ENCODE measurements around the gene SORT1. TPM values are rescaled to one million over a fixed set of nuclear protein-coding genes. Genes with fewer than 3 reads are reported as not detected.

The SORT1 gene
- polyA plus RNA-seq, 3 donors, result 21.3 to 41.1 (median 35.3) TPM

- no peak overlapping the region for H2AFZ ChIP-seq (ENCODE audit: insufficient read depth, low read depth, low read length, poor library complexity, severe bottlenecking)
- no peak overlapping the region for H3K27ac Mint-ChIP-seq
- no peak overlapping the region for H3K4me3 ChIP-seq (replicated peaks in 1 of 3; ENCODE audit: low read depth in 2 of 3, low read length in 3 of 3)
- H3K79me2 ChIP-seq (ENCODE audit: insufficient read depth, low read length), result no peaks in the 10 kb centered on the region
- intact Hi-C loops (cut with micrococcal nuclease), result no loop called here
- no peak overlapping the region for H3K27ac ChIP-seq (ENCODE audit: low read depth in 1 of 2, low read length in 2 of 2)
- no peak overlapping the region for H3K4me2 ChIP-seq (replicated peaks; ENCODE audit: extremely low read depth, low read length, poor library complexity, severe bottlenecking)
- H4K20me1 ChIP-seq (ENCODE audit: insufficient read depth, low read length), result no peaks in the 10 kb centered on the region
- no peak for DNase-seq
- no peak overlapping the region for H3K9ac ChIP-seq (ENCODE audit: insufficient read depth, low read length, poor library complexity, severe bottlenecking)
- H3K9me3 ChIP-seq (replicated peaks in 1 of 2; ENCODE audit: control insufficient read depth in 1 of 2, insufficient read depth in 1 of 2, low read length in 2 of 2), result no peaks in the 10 kb centered on the region
- peaks cover 87 to 97% of the 10 kb centered on the region in 2 donors for H3K36me3 Mint-ChIP-seq
- H3K27me3 Mint-ChIP-seq (ENCODE audit: low read depth in 3 of 3), result peaks cover 0 to 6% (median 6%) of the 10 kb centered on the region in 3 donors
- no peak for TF ChIP-seq CTCF (IDR thresholded peaks at IDR 0.05)
- H3K4me1 ChIP-seq (ENCODE audit: control insufficient read depth in 1 of 2, insufficient read depth in 2 of 2, low read length in 2 of 2), result peaks cover 8 to 14% of the 10 kb centered on the region in 2 donors
- peaks cover 76 to 99% of the 10 kb centered on the region in 2 donors for H3K36me3 ChIP-seq (replicated peaks in 1 of 2; ENCODE audit: control insufficient read depth in 1 of 2, insufficient read depth in 2 of 2, low read length in 2 of 2)
- peaks cover 15% of the 10 kb centered on the region for H3K4me1 Mint-ChIP-seq
- no CpG with 5 or more reads among the region's 1 CpG for WGBS (ENCODE audit: insufficient coverage)
- no peaks in the 10 kb centered on the region for H3K27me3 ChIP-seq (ENCODE audit: control insufficient read depth in 2 of 2, insufficient read depth in 2 of 2, low read length in 2 of 2)
- no peak overlapping the region for H3K4me3 Mint-ChIP-seq
- H3K9me3 Mint-ChIP-seq, result peaks cover 0 to 4% (median 0%) of the 10 kb centered on the region in 7 donors
Observed at GRCh38 chr1:109314795-109315194, 82.9 kb downstream of the SORT1 start.

GRCh38 chr1:109312978-109313775 is 84.5 kb downstream of the SORT1 start:
- TF ChIP-seq CTCF (IDR thresholded peaks at IDR 0.05), result no peak
- intact Hi-C loops (cut with micrococcal nuclease), result no loop called here
- Mint-ChIP-seq H3K27me3 (ENCODE audit: low read depth in 3 of 3) (peaks cover 0 to 8% (median 2%) of the 10 kb centered on the region in 3 donors), H3K4me3 (no peak overlapping the region), H3K27ac (peak overlapping the region in 5 of 7 donors; percentile 7 to 80 (median 47)), H3K4me1 (peaks cover 26% of the 10 kb centered on the region), H3K9me3 (peaks cover 0 to 4% (median 0%) of the 10 kb centered on the region in 7 donors), H3K36me3 (peaks cover 81 to 92% of the 10 kb centered on the region in 2 donors)
- H3K4me1 ChIP-seq (ENCODE audit: control insufficient read depth in 1 of 2, insufficient read depth in 2 of 2, low read length in 2 of 2), result peaks cover 11 to 21% of the 10 kb centered on the region in 2 donors
- no peak overlapping the region for H3K4me3 ChIP-seq (replicated peaks in 1 of 3; ENCODE audit: low read depth in 2 of 3, low read length in 3 of 3)
- 47% methylated on average over 8 of the region's 12 CpGs for WGBS (ENCODE audit: insufficient coverage)
- H3K4me2 ChIP-seq (replicated peaks; ENCODE audit: extremely low read depth, low read length, poor library complexity, severe bottlenecking), result no peak overlapping the region
- DNase-seq, result peak; percentile 13 to 23 (median 18)
- no peak overlapping the region for H3K9ac ChIP-seq (ENCODE audit: insufficient read depth, low read length, poor library complexity, severe bottlenecking)
- peaks cover 60 to 87% of the 10 kb centered on the region in 2 donors for H3K36me3 ChIP-seq (replicated peaks in 1 of 2; ENCODE audit: control insufficient read depth in 1 of 2, insufficient read depth in 2 of 2, low read length in 2 of 2)
- no peak overlapping the region for H2AFZ ChIP-seq (ENCODE audit: insufficient read depth, low read depth, low read length, poor library complexity, severe bottlenecking)
- H3K9me3 ChIP-seq (replicated peaks in 1 of 2; ENCODE audit: control insufficient read depth in 1 of 2, insufficient read depth in 1 of 2, low read length in 2 of 2), result no peaks in the 10 kb centered on the region
- no peaks in the 10 kb centered on the region for H4K20me1 ChIP-seq (ENCODE audit: insufficient read depth, low read length)
- no peaks in the 10 kb centered on the region for H3K27me3 ChIP-seq (ENCODE audit: control insufficient read depth in 2 of 2, insufficient read depth in 2 of 2, low read length in 2 of 2)
- no peaks in the 10 kb centered on the region for H3K79me2 ChIP-seq (ENCODE audit: insufficient read depth, low read length)
- H3K27ac ChIP-seq (ENCODE audit: low read depth in 1 of 2, low read length in 2 of 2), result peak overlapping the region in 1 of 2 donors; percentile 61
